Fibroblast of peridontal ligament (primary cell): Measurements from ENCODE around the gene TNFRSF14.

Source experiments
- DNase-seq: peaks from one replicate; pipeline ENCODE4 v3.0.0-alpha.2; 2010; ENCODE audit errors: extremely low read depth

TNFRSF14 gene

GRCh38 chr1:2523191-2523890 lies 32.8 kb upstream of the TNFRSF14 start:
- DNase-seq = no peak

- DNase-seq = no peak
Observed at GRCh38 chr1:2523891-2524609, 32.1 kb upstream of the TNFRSF14 start.

- DNase-seq = no peak
Observed at GRCh38 chr1:2525572-2525919, 30.6 kb upstream of the TNFRSF14 start.

GRCh38 chr1:2525920-2526823 lies 30.0 kb upstream of the TNFRSF14 start, which contains the start of gene PANK4:
TSS of gene PANK4 (minus strand) at chr1:2526596. CDS start at chr1:2526587, 9 bp downstream.
- DNase-seq = peak; percentile 86

- DNase-seq = peak; percentile 34
Observed at GRCh38 chr1:2526824-2527555, 29.2 kb upstream of the TNFRSF14 start.

GRCh38 chr1:2527556-2527860 lies 28.7 kb upstream of the TNFRSF14 start:
- DNase-seq = no peak

- no peak for DNase-seq
Observed at GRCh38 chr1:2528016-2528415, 28.2 kb upstream of the TNFRSF14 start.

- DNase-seq = no peak
Observed at GRCh38 chr1:2528611-2528965, 27.6 kb upstream of the TNFRSF14 start.

- DNase-seq = no peak
Observed at GRCh38 chr1:2528966-2529783, 27.0 kb upstream of the TNFRSF14 start.

GRCh38 chr1:2529784-2530512 lies 26.2 kb upstream of the TNFRSF14 start, which contains the start of gene HES5:
TSS of gene HES5 (minus strand) at chr1:2530263. CDS start at chr1:2530164, 99 bp downstream.
- DNase-seq = no peak

GRCh38 chr1:2530513-2531361 lies 25.4 kb upstream of the TNFRSF14 start:
- DNase-seq = no peak

GRCh38 chr1:2532485-2533160 lies 23.5 kb upstream of the TNFRSF14 start:
- DNase-seq = no peak

- DNase-seq = no peak
Observed at GRCh38 chr1:2533365-2533764, 22.8 kb upstream of the TNFRSF14 start.

GRCh38 chr1:2534315-2534686 lies 21.9 kb upstream of the TNFRSF14 start:
- no peak for DNase-seq

- no peak for DNase-seq
Observed at GRCh38 chr1:2534687-2535441, 21.3 kb upstream of the TNFRSF14 start.

GRCh38 chr1:2535455-2535854 lies 20.7 kb upstream of the TNFRSF14 start:
- no peak for DNase-seq

GRCh38 chr1:2535981-2536380 lies 20.2 kb upstream of the TNFRSF14 start:
- no peak for DNase-seq

- DNase-seq = no peak
Observed at GRCh38 chr1:2537784-2538115, 18.4 kb upstream of the TNFRSF14 start.
